ENCODE results near the gene EMCN.

Gene EMCN

DNA sequence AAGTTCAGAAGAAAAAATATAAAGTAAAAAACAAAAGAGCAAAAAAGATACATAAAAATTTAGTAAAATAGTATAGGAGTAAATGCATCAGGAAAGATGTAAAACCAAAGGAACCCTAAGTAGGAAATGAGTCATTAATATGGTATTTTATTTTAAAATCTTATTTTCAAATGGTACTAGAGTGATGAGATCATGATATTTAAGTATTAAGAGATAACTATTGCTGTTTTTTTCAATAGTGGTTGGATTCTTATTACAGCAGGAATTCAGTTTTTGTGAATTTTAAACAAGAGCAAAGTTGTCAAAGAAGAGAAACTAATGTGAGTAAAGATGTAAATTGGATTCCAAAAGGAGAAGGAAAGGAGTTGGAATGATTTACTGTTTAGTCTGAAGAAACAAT is 20.0 kb downstream of the EMCN start:
- ChIA-PET CTCF (no interaction called here), POLR2A (ENCODE audit: low non-redundant PET) (no interaction called here)
- TF ChIP-seq, protein P1, sequence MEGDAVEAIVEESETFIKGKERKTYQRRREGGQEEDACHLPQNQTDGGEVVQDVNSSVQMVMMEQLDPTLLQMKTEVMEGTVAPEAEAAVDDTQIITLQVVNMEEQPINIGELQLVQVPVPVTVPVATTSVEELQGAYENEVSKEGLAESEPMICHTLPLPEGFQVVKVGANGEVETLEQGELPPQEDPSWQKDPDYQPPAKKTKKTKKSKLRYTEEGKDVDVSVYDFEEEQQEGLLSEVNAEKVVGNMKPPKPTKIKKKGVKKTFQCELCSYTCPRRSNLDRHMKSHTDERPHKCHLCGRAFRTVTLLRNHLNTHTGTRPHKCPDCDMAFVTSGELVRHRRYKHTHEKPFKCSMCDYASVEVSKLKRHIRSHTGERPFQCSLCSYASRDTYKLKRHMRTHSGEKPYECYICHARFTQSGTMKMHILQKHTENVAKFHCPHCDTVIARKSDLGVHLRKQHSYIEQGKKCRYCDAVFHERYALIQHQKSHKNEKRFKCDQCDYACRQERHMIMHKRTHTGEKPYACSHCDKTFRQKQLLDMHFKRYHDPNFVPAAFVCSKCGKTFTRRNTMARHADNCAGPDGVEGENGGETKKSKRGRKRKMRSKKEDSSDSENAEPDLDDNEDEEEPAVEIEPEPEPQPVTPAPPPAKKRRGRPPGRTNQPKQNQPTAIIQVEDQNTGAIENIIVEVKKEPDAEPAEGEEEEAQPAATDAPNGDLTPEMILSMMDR (conservative IDR thresholded peaks at IDR 0.05; ENCODE audit: low read depth) = no peak
- no peak for DNase-seq (ENCODE audit: low spot score)
- peak overlapping the region; percentile 30; the same call in 1 of the 2 replicates for H3K27ac ChIP-seq

DNA sequence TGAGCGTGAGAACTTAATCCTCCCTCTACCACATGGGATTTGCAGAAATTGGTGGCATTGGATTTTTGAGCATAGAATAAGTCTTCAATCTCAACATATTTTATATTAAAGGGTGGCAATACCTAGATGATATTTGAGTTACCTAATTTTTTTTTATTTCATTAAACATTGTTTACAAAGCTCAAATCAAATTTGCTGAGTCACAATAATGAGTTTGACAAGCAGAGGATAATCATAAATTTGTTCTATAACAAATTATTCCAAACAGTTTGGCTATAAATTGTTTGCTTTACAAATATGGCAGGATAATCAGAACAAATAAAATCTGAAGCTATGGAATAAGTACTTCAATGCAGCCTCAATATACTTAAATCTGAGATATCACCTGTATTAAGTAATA is 22.7 kb downstream of the EMCN start:
- POLR2A ChIA-PET (ENCODE audit: low non-redundant PET) = no interaction called here
- no peak overlapping the region for H3K27ac ChIP-seq
- DNase-seq (ENCODE audit: low spot score) = no peak
- CTCF ChIA-PET = interaction anchor here (0.7 kb wide), 1 partner anchor 100 kb away, joined by 3 read pairs; no protein-coding TSS in a partner anchor
- TF ChIP-seq, protein P1 (conservative IDR thresholded peaks at IDR 0.05; ENCODE audit: low read depth) = no peak

DNA sequence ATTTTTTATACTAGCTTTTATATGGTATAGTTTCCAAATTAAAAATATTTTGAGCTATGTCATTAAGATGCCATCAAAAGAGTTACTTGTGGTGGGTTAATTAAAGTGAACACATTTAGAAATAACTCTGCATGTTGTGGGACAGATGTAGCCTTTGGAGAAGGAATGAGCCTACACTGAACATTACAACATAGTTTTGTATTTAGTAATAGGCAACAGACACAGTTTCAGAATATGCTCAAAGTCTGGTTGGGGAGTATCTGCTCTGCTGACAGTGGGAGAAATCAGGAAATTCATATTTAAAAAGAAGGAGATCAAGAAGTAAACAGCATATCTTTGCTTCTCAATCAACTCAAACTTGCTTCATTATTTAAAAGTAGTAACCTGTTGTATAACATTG is 23.7 kb downstream of the EMCN start:
- H3K27ac ChIP-seq = no peak overlapping the region
- TF ChIP-seq, protein P1 (conservative IDR thresholded peaks at IDR 0.05; ENCODE audit: low read depth) = no peak
- CTCF ChIA-PET = no interaction called here
- no peak for DNase-seq (ENCODE audit: low spot score)
- POLR2A ChIA-PET (ENCODE audit: low non-redundant PET) = interaction anchor here (0.6 kb wide), 1 partner anchor 87 kb away, joined by 3 read pairs; no protein-coding TSS in a partner anchor

- no peak for DNase-seq (ENCODE audit: low spot score)
- CTCF ChIA-PET = no interaction called here
- POLR2A ChIA-PET (ENCODE audit: low non-redundant PET) = no interaction called here
- TF ChIP-seq, protein P1 (conservative IDR thresholded peaks at IDR 0.05; ENCODE audit: low read depth) = no peak
- no peak overlapping the region for H3K27ac ChIP-seq
Measured at GRCh38 chr4:100493756-100494155, 24.1 kb downstream of the EMCN start.

DNA sequence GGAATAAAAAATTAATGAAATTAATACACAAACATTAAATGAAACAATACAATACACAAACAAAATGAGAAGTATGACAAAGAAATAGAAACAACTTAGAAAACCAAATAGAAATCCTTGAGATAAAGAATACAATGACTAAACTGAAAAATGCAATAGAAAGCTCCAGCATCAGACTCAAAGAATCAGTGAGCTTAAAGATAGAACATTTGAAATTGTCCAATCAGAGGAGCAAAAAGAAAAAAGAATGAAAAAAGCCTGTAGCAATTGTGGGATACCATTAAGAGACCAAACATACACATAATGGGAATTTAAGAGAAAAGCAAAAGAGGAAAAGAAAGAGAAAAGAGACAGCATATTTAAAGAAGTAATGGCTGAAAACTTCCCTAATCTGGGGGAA is 25.7 kb downstream of the EMCN start:
- CTCF ChIA-PET = no interaction called here
- no peak overlapping the region for H3K27ac ChIP-seq
- TF ChIP-seq, protein P1 (conservative IDR thresholded peaks at IDR 0.05; ENCODE audit: low read depth) = no peak
- DNase-seq (ENCODE audit: low spot score) = no peak
- POLR2A ChIA-PET (ENCODE audit: low non-redundant PET) = no interaction called here

- POLR2A ChIA-PET (ENCODE audit: low non-redundant PET) = no interaction called here
- CTCF ChIA-PET = no interaction called here
- no peak for DNase-seq (ENCODE audit: low spot score)
- H3K27ac ChIP-seq = no peak overlapping the region
- TF ChIP-seq, protein P1 (conservative IDR thresholded peaks at IDR 0.05; ENCODE audit: low read depth) = no peak
Measured at GRCh38 chr4:100489305-100489704, 28.5 kb downstream of the EMCN start.

DNA sequence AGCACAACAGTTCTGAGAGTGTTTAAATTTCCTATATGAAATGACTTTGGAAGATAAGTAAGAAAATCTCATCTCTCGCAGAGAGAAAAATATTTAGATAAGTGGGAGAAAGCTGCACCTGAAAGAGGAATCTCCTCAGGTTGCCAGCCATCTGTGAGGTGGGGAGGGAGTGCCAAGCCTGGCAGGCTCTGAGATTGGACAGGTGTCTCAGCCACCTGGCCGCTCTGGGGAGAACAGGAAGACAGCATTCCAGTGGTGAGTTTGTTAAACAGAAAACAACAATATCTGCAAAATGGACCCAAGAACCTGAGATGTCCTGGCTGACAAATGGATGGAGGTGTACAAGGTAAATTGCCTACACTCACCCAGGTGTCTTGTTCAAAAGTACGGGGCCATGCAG is 31.3 kb downstream of the EMCN start:
- H3K27ac ChIP-seq = no peak overlapping the region
- no peak for DNase-seq (ENCODE audit: low spot score)
- CTCF ChIA-PET = interaction anchor here (0.6 kb wide), 1 partner anchor 476 kb away, joined by 3 read pairs; no protein-coding TSS in a partner anchor
- POLR2A ChIA-PET (ENCODE audit: low non-redundant PET) = no interaction called here
- TF ChIP-seq, protein P1 (conservative IDR thresholded peaks at IDR 0.05; ENCODE audit: low read depth) = no peak
